Ishikawa (cell line): ENCODE measurements around the gene SPOCK1.

Experiments used
- CEBPB ChIP-seq: IDR thresholded peaks from 2 replicates; pipeline ENCODE4 v1.6.1; 2012
- CREB1 ChIP-seq: IDR thresholded peaks from 2 replicates; pipeline ENCODE4 v1.6.1; 2012; ENCODE audit warnings: low read depth
- EGR1 ChIP-seq: IDR thresholded peaks from 2 replicates; pipeline ENCODE4 v1.6.1; 2012
- EP300 ChIP-seq: IDR thresholded peaks from 2 replicates; pipeline ENCODE4 v1.6.1; 2012; ENCODE audit warnings: borderline replicate concordance
- FOXM1 ChIP-seq: IDR thresholded peaks from 2 replicates; pipeline ENCODE4 v1.6.1; 2012; ENCODE audit warnings: low read depth, borderline replicate concordance
- NFIC ChIP-seq: IDR thresholded peaks from 2 replicates; pipeline ENCODE4 v1.6.1; 2012
- RAD21 ChIP-seq: IDR thresholded peaks from 2 replicates; pipeline ENCODE4 v1.6.1; 2012; ENCODE audit warnings: low read depth
- TAF1 ChIP-seq: IDR thresholded peaks from 2 replicates; pipeline ENCODE4 v1.6.1; 2012; ENCODE audit warnings: low read depth, mild to moderate bottlenecking
- TCF12 ChIP-seq: IDR thresholded peaks from 2 replicates; pipeline ENCODE4 v1.6.1; 2012; ENCODE audit warnings: low read depth
- TEAD4 ChIP-seq: IDR thresholded peaks from 2 replicates; pipeline ENCODE4 v1.6.1; 2012
- YY1 ChIP-seq: IDR thresholded peaks from 2 replicates; pipeline ENCODE4 v1.6.1; 2012; ENCODE audit warnings: low read depth
- ZBTB7A ChIP-seq: IDR thresholded peaks from 2 replicates; pipeline ENCODE4 v1.6.1; 2012; ENCODE audit warnings: low read depth
- TF ChIP-seq, protein P1 (sequence below): IDR thresholded peaks from 2 replicates; pipeline ENCODE4 v1.6.1; 2012
- TF ChIP-seq, protein P2 (sequence below): IDR thresholded peaks from 2 replicates; pipeline ENCODE4 v1.6.1; 2012; ENCODE audit warnings: low read depth, mild to moderate bottlenecking
- TF ChIP-seq, protein P3 (sequence below): IDR thresholded peaks from 2 replicates; pipeline ENCODE4 v1.6.1; 2012

SPOCK1 gene

DNA sequence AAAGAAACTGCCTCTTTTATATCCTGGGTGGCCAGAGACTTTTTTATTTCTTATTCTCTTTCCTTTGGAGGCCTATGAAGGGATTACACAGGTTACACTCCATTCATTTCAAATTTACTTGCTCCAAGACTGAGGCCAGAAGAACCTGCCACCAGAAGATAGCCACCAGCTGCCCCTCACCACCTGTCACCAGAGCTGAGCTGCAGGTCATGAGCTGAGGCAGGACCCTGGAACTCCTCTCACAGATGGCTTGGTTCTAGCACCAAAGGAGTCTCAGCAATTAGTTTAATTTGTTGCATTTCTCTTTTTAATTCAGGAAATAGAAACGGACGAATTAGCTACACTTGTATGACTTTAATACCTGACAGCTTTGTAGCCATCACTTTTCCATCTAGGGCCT, 313.9 kb downstream of the SPOCK1 start:
- TF ChIP-seq, protein P1, sequence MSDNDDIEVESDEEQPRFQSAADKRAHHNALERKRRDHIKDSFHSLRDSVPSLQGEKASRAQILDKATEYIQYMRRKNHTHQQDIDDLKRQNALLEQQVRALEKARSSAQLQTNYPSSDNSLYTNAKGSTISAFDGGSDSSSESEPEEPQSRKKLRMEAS, result no peak
- TF ChIP-seq TCF12, result no peak
- TF ChIP-seq, protein P2, sequence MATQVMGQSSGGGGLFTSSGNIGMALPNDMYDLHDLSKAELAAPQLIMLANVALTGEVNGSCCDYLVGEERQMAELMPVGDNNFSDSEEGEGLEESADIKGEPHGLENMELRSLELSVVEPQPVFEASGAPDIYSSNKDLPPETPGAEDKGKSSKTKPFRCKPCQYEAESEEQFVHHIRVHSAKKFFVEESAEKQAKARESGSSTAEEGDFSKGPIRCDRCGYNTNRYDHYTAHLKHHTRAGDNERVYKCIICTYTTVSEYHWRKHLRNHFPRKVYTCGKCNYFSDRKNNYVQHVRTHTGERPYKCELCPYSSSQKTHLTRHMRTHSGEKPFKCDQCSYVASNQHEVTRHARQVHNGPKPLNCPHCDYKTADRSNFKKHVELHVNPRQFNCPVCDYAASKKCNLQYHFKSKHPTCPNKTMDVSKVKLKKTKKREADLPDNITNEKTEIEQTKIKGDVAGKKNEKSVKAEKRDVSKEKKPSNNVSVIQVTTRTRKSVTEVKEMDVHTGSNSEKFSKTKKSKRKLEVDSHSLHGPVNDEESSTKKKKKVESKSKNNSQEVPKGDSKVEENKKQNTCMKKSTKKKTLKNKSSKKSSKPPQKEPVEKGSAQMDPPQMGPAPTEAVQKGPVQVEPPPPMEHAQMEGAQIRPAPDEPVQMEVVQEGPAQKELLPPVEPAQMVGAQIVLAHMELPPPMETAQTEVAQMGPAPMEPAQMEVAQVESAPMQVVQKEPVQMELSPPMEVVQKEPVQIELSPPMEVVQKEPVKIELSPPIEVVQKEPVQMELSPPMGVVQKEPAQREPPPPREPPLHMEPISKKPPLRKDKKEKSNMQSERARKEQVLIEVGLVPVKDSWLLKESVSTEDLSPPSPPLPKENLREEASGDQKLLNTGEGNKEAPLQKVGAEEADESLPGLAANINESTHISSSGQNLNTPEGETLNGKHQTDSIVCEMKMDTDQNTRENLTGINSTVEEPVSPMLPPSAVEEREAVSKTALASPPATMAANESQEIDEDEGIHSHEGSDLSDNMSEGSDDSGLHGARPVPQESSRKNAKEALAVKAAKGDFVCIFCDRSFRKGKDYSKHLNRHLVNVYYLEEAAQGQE, result no peak
- no peak for TF ChIP-seq TAF1
- no peak for TF ChIP-seq NFIC
- TF ChIP-seq TEAD4, result no peak
- no peak for TF ChIP-seq RAD21
- TF ChIP-seq FOXM1, result no peak
- no peak for TF ChIP-seq EP300
- TF ChIP-seq CREB1, result no peak
- TF ChIP-seq YY1, result no peak
- TF ChIP-seq EGR1, result no peak
- TF ChIP-seq, protein P3, sequence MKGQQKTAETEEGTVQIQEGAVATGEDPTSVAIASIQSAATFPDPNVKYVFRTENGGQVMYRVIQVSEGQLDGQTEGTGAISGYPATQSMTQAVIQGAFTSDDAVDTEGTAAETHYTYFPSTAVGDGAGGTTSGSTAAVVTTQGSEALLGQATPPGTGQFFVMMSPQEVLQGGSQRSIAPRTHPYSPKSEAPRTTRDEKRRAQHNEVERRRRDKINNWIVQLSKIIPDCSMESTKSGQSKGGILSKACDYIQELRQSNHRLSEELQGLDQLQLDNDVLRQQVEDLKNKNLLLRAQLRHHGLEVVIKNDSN, result no peak
- no peak for TF ChIP-seq ZBTB7A

DNA sequence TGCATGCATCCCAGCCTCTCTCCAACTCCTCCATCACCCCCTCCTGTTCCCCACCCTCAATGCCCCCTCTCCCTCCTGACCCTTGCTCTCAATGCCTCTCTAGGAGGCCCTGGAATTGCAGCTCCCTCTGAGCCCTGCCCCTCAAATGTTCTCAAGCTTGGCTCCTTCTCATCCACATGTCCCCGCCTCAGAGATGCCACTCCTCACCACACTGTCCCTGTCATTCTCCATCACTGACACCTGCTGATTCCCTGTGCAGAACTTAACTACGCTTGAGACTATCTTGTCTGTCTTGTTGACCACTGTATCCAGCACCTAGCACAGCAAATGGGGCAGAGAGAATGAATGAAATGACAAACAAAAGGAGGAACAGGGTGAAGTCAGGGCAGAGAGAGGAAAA, 314.4 kb downstream of the SPOCK1 start:
- TF ChIP-seq EGR1, result no peak
- TF ChIP-seq RAD21, result no peak
- no peak for TF ChIP-seq CREB1
- no peak for TF ChIP-seq NFIC
- TF ChIP-seq FOXM1, result no peak
- no peak for TF ChIP-seq TCF12
- TF ChIP-seq, protein P1, result no peak
- TF ChIP-seq ZBTB7A, result no peak
- no peak for TF ChIP-seq EP300

GRCh38 chr5:137182576-137182975, 316.6 kb downstream of the SPOCK1 start:
- no peak for TF ChIP-seq CREB1
- no peak for TF ChIP-seq CEBPB

GRCh38 chr5:137181667-137182066, 317.5 kb downstream of the SPOCK1 start:
- TF ChIP-seq FOXM1 (no peak), EGR1 (no peak), CREB1 (no peak), CEBPB (no peak), NFIC (no peak), ZBTB7A (no peak), TAF1 (no peak), TEAD4 (no peak), RAD21 (no peak), EP300 (no peak), YY1 (no peak), TCF12 (no peak)
- TF ChIP-seq, protein P1, result no peak
- TF ChIP-seq, protein P3, result no peak
- TF ChIP-seq, protein P2, result no peak

- TF ChIP-seq TCF12, result no peak
Observed at GRCh38 chr5:137179203-137179602, 319.9 kb downstream of the SPOCK1 start.

- no peak for TF ChIP-seq RAD21
- TF ChIP-seq NFIC, result no peak
- no peak for TF ChIP-seq EP300
- TF ChIP-seq, protein P2, result no peak
- no peak for TF ChIP-seq FOXM1
- no peak for TF ChIP-seq YY1
- TF ChIP-seq EGR1, result no peak
- no peak for TF ChIP-seq TAF1
- no peak for TF ChIP-seq TEAD4
- TF ChIP-seq TCF12, result no peak
- TF ChIP-seq CEBPB, result no peak
- no peak for TF ChIP-seq ZBTB7A
- TF ChIP-seq, protein P1, result no peak
- no peak for TF ChIP-seq CREB1
Observed at GRCh38 chr5:137176609-137177008, 322.5 kb downstream of the SPOCK1 start.
